Right ventricle myocardium superior (tissue), 1 donor: ENCODE results near the gene RTBDN. TPM values are rescaled to one million over a fixed set of nuclear protein-coding genes. Genes with fewer than 3 reads are reported as not detected.

ENCODE experiments used
- ATAC-seq: fragments of 200-7000 bp; cut with Tn5 transposase; one replicate; pipeline ENCODE4 v1.9.1; 2020; ENCODE audit warnings: mild to moderate bottlenecking; ENCODE audit not compliant: poor library complexity
- DNase-seq: peaks from one replicate; pipeline ENCODE4 v3.0.0-alpha.2; 2020
- intact Hi-C: fragments of 100-400 bp; cut with DNase I; formaldehyde crosslinking; loops from one replicate; pipeline ENCODE4 v1.11.2; 2022
- microRNA-seq: library from miRNA; unstranded; fragments of <30 nt; microRNA quantifications from one replicate; pipeline ENCODE4 v1.2.0, GENCODE V29; 2020
- total RNA-seq: library from RNA; stranded (reverse); fragmentation: NEBNext Ultra II Directional; extraction: Animal tissue kit (Norgen Biotek cat#: 25700); gene quantifications from one replicate; pipeline ENCODE4 v1.2.1, GENCODE V29; 2021
- donor health status: DM: no; HTN: yes; CAD: no; lungs with severe emphysema.

Gene RTBDN
- total RNA-seq, 1 donor from 2014 or later: not detected

- peak; percentile 0 for ATAC-seq
- DNase-seq: peak; percentile 83
- intact Hi-C loops: no loop called here
Observed at GRCh38 chr19:12786141-12786870, 48.1 kb downstream of the RTBDN start.

DNA sequence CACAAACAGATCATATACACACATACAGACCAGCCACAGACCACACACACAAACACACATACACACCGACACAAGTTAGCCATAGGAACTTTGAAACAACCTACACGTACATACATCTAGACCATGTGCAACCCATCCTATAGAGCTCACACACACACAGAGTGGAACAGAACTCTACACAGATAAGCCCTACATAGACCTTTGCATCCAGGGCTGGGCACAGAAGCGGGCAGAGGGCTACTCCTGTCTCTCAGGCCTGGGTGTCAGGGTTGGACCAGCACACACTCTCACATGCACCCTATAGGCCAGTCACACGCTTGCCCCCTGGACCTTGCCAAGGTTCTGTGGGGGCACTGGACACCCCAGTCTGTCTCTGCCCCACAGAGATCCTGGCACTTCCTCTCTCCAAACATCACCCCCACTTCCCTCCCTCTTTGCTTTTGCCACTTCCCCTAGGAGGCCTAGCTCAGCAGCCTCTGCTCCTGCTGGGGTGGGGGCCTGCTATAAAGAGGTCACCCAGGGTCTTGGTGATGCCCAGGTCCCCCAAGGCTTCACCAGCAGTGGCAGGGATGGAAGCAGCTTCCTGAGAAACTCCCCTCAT is 48.8 kb downstream of the RTBDN start:
- ATAC-seq: no peak
- intact Hi-C loops: no loop called here
- no peak for DNase-seq

DNA sequence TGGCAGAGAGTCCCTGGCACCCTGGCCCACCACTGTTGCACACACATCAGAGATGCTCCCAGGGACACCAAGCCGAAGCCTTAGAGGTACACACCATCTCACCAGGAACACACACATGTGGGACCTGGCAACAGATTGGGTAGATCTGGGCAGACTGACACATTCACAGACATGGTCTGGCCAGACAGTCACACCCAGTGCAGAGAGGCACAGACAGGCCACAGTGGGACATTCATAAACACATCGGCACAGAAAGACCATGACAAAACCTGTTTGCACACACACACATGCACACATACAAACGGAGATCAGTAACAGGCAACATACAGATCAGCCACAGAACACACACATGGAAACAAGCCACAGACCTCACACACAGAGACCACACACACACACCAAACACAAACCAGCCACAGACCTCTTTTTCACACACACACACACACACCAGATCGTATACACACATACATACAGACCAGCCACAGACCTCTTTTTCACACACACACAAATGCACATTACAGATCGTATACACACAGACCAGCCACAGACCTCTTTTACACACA is 49.4 kb downstream of the RTBDN start:
- DNase-seq: no peak
- intact Hi-C loops: no loop called here
- no peak for ATAC-seq

GRCh38 chr19:12784394-12784870 is 49.9 kb downstream of the RTBDN start:
- intact Hi-C loops: no loop called here
- no peak for ATAC-seq
- DNase-seq: no peak

- DNase-seq: peak; percentile 65
- no peak for ATAC-seq
- intact Hi-C loops: no loop called here
Observed at GRCh38 chr19:12783849-12784393, 50.5 kb downstream of the RTBDN start.

GRCh38 chr19:12783291-12783848 is 51.0 kb downstream of the RTBDN start:
- ATAC-seq (no peak), DNase-seq (no peak)
- intact Hi-C loops: no loop called here

- ATAC-seq: peak; percentile 76
- intact Hi-C loops: no loop called here
- DNase-seq: peak; percentile 95
Observed at GRCh38 chr19:12782424-12783290, 51.7 kb downstream of the RTBDN start.

DNA sequence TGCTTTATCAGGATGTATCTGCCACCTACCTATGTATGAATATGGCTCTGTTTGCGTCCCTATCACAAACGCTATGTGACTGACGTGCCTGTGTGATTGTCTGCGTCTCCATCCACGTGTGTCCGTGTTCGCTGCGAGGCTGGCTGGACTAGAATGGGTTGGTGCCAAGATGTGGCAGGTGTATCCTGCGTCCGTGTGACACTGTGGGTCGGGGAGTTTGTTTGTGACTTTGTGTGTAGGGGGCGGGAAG is 52.3 kb downstream of the RTBDN start:
- intact Hi-C loops: no loop called here
- ATAC-seq (no peak), DNase-seq (no peak)

DNA sequence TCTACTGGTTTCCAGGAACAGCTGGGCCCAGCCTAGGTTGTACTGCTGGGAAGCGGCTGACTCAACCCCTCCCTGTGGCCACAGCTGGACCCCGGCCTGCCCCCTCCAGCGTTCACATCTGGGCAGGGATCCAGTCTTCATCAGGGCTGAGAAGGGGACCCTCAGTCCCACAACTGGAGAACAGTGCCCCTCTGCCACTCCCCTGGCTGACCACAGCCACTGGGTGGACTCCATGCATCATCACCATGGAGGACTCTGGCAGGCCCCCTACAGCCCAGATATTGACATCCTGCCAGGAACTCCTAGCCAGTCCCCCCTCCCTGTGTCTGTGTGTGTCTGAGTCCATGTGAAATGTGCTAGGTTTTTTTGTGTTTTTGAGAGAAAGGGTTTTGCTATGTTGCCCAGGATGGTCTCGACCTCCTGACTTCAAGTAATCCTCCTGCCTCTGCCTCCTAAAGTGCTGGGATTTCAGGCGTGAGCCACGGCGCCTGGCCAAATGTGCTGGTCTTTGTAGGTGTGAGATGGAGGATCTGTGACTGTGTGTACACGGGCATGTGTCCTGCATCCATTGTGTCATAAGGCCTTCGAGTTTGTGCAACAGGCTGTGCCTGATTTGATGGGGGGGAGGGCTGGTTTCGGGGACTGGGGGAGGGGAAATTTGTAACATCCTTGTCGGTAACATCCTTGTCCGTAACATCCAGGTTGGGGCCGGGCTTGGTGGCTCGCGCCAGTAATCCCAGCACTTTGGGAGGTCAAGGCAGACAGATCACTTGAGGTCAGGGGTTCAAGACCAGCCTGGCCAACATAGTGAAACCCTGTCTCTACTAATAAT is 55.0 kb downstream of the RTBDN start:
- ATAC-seq (peak; percentile 6), DNase-seq (peak; percentile 82)
- intact Hi-C loops: no loop called here

- no peak for DNase-seq
- intact Hi-C loops: no loop called here
- ATAC-seq: no peak
Observed at GRCh38 chr19:12778905-12779161, 55.5 kb downstream of the RTBDN start.

- intact Hi-C loops: no loop called here
- DNase-seq (peak; percentile 87), ATAC-seq (peak; percentile 35)
Observed at GRCh38 chr19:12778017-12778904, 56.1 kb downstream of the RTBDN start.

GRCh38 chr19:12777217-12778016 is 57.0 kb downstream of the RTBDN start:
- peak; percentile 62 for ATAC-seq
- DNase-seq: peak; percentile 89
- intact Hi-C loops: loop anchor here (1.0 kb wide), 1 partner anchor 18 kb away; no protein-coding TSS in a partner anchor

Small RNAs within 50 kb of the gene (microRNA-seq; reads per million reads assigned to microRNA genes)
- gene MIR5684 (not detected), gene MIR6794 (not detected)

Other genes starting within 250 kb of the RTBDN start
- gene ZNF490, start 223.8 kb downstream of the RTBDN start, total RNA-seq: 3.9 TPM
- gene ZNF791, start 223.7 kb downstream of the RTBDN start, total RNA-seq: 14.5 TPM
- gene MAN2B1, start 167.8 kb downstream of the RTBDN start, total RNA-seq: 33.2 TPM
- 6.5 TPM for gene WDR83, start 167.8 kb downstream of the RTBDN start, total RNA-seq
- gene DHPS, start 152.7 kb downstream of the RTBDN start, total RNA-seq: 42.9 TPM
- not detected for gene GNG14, start 146.6 kb downstream of the RTBDN start, total RNA-seq
- 2.0 TPM for gene FBXW9, start 137.9 kb downstream of the RTBDN start, total RNA-seq
- gene TNPO2, start 110.6 kb downstream of the RTBDN start, total RNA-seq: 30.9 TPM
- 117 TPM for gene TRIR, start 99.9 kb downstream of the RTBDN start, total RNA-seq
- gene GET3, start 97.1 kb downstream of the RTBDN start, total RNA-seq: 60.7 TPM
- gene BEST2, start 82.8 kb downstream of the RTBDN start, total RNA-seq: not detected
- 43.6 TPM for gene HOOK2, start 59.0 kb downstream of the RTBDN start, total RNA-seq
- gene JUNB, start 43.1 kb downstream of the RTBDN start, total RNA-seq: 23.9 TPM
- 684 TPM for gene PRDX2, start 32.8 kb downstream of the RTBDN start, total RNA-seq
- 1.6 TPM for gene THSD8, start 32.5 kb downstream of the RTBDN start, total RNA-seq
- 6.3 TPM for gene RNASEH2A, start 28.0 kb downstream of the RTBDN start, total RNA-seq
- not detected for gene MAST1, start 3.9 kb upstream of the RTBDN start, total RNA-seq
- gene DNASE2, start 46.9 kb upstream of the RTBDN start, total RNA-seq: 16.9 TPM
- not detected for gene KLF1, start 52.6 kb upstream of the RTBDN start, total RNA-seq
- 39.5 TPM for gene GCDH, start 56.6 kb upstream of the RTBDN start, total RNA-seq
- not detected for gene SYCE2, start 84.7 kb upstream of the RTBDN start, total RNA-seq
- 34.6 TPM for gene FARSA, start 99.1 kb upstream of the RTBDN start, total RNA-seq
- 378 TPM for gene CALR, start 104.0 kb upstream of the RTBDN start, total RNA-seq
- 174 TPM for gene RAD23A, start 111.3 kb upstream of the RTBDN start, total RNA-seq
- 31.1 TPM for gene GADD45GIP1, start 122.6 kb upstream of the RTBDN start, total RNA-seq
- 9.1 TPM for gene DAND5, start 135.0 kb upstream of the RTBDN start, total RNA-seq
- 160 TPM for gene NFIX, start 160.9 kb upstream of the RTBDN start, total RNA-seq